Activated CD8-positive, alpha-beta T cell treated with anti-CD3 and anti-CD28 coated beads for 36 hours (primary cell): ENCODE measurements around the gene CFAP221. TPM values are rescaled to one million over a fixed set of nuclear protein-coding genes. Genes with fewer than 3 reads are reported as not detected.

Experiments used
- ATAC-seq: fragments of 200-7000 bp; cut with Tn5 transposase; one replicate; pipeline ENCODE4 v1.10.0; 2021; ENCODE audit warnings: mild to moderate bottlenecking, moderate library complexity
- CTCF ChIA-PET: fragments of 350-600 bp; sonication (Branson Sonifier 250); formaldehyde crosslinking; loops from one replicate; lab custom pipeline; 2021; ENCODE audit warnings: antibody characterized with exemption; lab: Charles Lee
- POLR2A ChIA-PET: fragments of 350-600 bp; sonication (Branson Sonifier 250); formaldehyde crosslinking; loops from one replicate; lab custom pipeline; 2021; ENCODE audit warnings: antibody characterized with exemption; lab: Charles Lee
- DNase-seq: peaks from one replicate; pipeline ENCODE4 v3.0.0-alpha.2; 2020
- H3K27ac Mint-ChIP-seq: one replicate; pipeline ENCODE4 v1.8.0; 2021; ENCODE audit warnings: mild to moderate bottlenecking, mixed read lengths
- H3K27me3 Mint-ChIP-seq: one replicate; pipeline ENCODE4 v1.8.0; 2021; ENCODE audit warnings: mixed read lengths
- H3K36me3 Mint-ChIP-seq: one replicate; pipeline ENCODE4 v1.8.0; 2021; ENCODE audit warnings: low read depth, mixed read lengths
- H3K4me1 Mint-ChIP-seq: one replicate; pipeline ENCODE4 v1.8.0; 2021; ENCODE audit warnings: low read depth, mixed read lengths
- H3K4me3 Mint-ChIP-seq: one replicate; pipeline ENCODE4 v1.8.0; 2021; ENCODE audit warnings: mild to moderate bottlenecking, moderate library complexity, mixed read lengths
- H3K9me3 Mint-ChIP-seq: one replicate; pipeline ENCODE4 v1.8.0; 2021; ENCODE audit warnings: mixed read lengths
- CTCF ChIP-seq: fragments of 200-600 bp; IDR thresholded peaks from one replicate; pipeline ENCODE4 v1.8.0; 2022; ENCODE audit warnings: antibody characterized with exemption, mild to moderate bottlenecking
- intact Hi-C: fragments of 100-400 bp; cut with micrococcal nuclease; formaldehyde crosslinking; loops from one replicate; pipeline ENCODE4 v1.10.0; 2022
- total RNA-seq, 2 experiments: library from RNA; stranded (reverse); gene quantifications; one replicate each; pipeline ENCODE4 v1.2.3, GENCODE V29; 2021

CFAP221 gene
- total RNA-seq, 2 experiments from 2014 or later: not detected

DNA sequence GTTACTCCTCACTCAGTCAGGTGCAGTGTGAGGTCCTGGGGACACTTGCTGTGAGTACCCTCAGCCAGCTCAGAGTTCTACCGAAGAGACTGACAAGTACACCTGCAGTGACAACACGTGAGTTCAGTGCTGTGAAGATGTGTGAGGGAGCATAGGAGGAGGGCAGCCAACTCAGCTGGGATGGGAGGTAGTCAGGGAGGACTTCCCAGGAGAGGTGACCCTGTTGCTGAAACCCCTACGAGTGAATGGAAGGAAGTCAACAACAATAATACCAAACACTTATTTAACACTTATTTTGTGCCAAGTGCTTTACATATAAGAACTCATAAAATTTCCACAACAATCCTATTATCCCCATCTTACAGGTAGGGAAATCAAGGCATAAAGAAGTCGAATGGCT, 145.0 kb downstream of the CFAP221 start:
- ChIA-PET CTCF (no interaction called here), POLR2A (no interaction called here)
- DNase-seq (no peak), ATAC-seq (no peak)
- TF ChIP-seq CTCF: no peak
- Mint-ChIP-seq H3K36me3 (no peaks in the 10 kb centered on the region), H3K9me3 (no peaks in the 10 kb centered on the region), H3K27me3 (no peaks in the 10 kb centered on the region), H3K4me1 (peaks cover 5% of the 10 kb centered on the region), H3K27ac (no peak overlapping the region), H3K4me3 (no peak overlapping the region)
- intact Hi-C loops: no loop called here

DNA sequence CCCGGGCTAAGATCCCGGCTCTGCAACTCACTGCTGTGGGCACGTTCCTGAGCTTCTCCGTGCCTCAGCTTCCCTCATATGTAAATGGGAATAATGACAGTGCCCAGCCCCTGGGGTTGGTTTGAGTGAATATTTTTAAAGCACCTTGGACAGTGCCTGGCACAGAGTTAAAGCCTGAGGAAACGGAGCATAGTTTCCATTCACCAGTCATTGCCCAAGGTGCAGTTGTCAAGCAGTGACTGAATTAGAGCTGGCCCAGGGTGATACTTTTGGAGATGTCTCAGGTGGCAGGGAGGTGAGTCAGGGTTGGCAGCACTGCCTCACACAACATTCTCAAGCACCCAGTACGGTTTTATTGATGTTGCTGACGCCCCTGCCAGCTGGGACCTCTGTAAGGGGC, 146.9 kb downstream of the CFAP221 start:
- Mint-ChIP-seq H3K27ac (no peak overlapping the region), H3K4me1 (peaks cover 21% of the 10 kb centered on the region), H3K36me3 (no peaks in the 10 kb centered on the region), H3K27me3 (no peaks in the 10 kb centered on the region), H3K4me3 (no peak overlapping the region), H3K9me3 (no peaks in the 10 kb centered on the region)
- intact Hi-C loops: no loop called here
- DNase-seq (no peak), ATAC-seq (no peak)
- TF ChIP-seq CTCF: no peak
- CTCF ChIA-PET: interaction anchor here (1.0 to 1.4 kb wide), 2 partner anchors 12 to 484 kb away, joined by 3 to 4 read pairs; no protein-coding TSS in a partner anchor
- POLR2A ChIA-PET: no interaction called here

DNA sequence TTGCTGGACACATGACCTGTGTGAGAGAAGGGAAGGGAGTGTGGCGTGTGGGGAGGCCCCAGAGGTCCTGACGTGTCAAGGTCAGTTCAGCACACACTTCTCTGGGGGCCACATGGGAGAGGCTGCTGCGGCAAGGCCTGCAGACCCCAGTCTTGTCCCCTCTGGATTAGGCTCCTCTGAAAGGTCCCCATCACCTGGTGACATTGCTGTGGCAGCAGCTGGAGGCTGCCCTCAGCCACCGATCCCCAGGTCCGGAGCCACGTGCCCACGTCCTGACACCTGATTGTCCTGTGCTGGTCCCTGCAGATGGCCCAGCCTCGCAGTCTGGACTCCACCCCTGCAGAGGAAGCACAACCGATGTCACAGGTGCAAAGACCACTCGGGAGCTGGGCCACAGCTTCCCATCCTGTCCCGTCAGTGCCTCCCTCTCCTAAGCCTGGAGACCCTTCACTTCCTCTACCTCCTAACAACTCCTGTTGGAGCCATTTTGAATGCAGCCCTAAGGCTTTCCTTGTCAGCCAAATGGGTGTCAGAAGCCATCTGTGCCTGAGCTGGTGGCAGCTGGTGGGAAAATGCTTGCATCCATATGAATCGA, 147.5 kb downstream of the CFAP221 start:
- no peak for TF ChIP-seq CTCF
- H3K36me3 Mint-ChIP-seq: no peaks in the 10 kb centered on the region
- H3K9me3 Mint-ChIP-seq: no peaks in the 10 kb centered on the region
- ATAC-seq: no peak
- CTCF ChIA-PET: interaction anchor here (1.3 to 1.4 kb wide), 2 partner anchors 11 kb away, joined by 4 to 7 read pairs; no protein-coding TSS in a partner anchor
- no peak overlapping the region for H3K27ac Mint-ChIP-seq
- DNase-seq: no peak
- H3K27me3 Mint-ChIP-seq: no peaks in the 10 kb centered on the region
- peaks cover 25% of the 10 kb centered on the region for H3K4me1 Mint-ChIP-seq
- intact Hi-C loops: no loop called here
- POLR2A ChIA-PET: interaction anchor here (1.0 kb wide), 1 partner anchor 11 kb away, joined by 4 read pairs; no protein-coding TSS in a partner anchor
- H3K4me3 Mint-ChIP-seq: no peak overlapping the region

GRCh38 chr2:119692310-119692709, 148.1 kb downstream of the CFAP221 start:
- Mint-ChIP-seq H3K4me3 (no peak overlapping the region), H3K36me3 (no peaks in the 10 kb centered on the region), H3K27ac (no peak overlapping the region), H3K4me1 (peaks cover 31% of the 10 kb centered on the region), H3K27me3 (no peaks in the 10 kb centered on the region), H3K9me3 (no peaks in the 10 kb centered on the region)
- intact Hi-C loops: no loop called here
- no peak for ATAC-seq
- DNase-seq: no peak
- POLR2A ChIA-PET: interaction anchor here (1.0 kb wide), 1 partner anchor 11 kb away, joined by 4 read pairs; no protein-coding TSS in a partner anchor
- no peak for TF ChIP-seq CTCF
- CTCF ChIA-PET: interaction anchor here (1.3 kb wide), 1 partner anchor 11 kb away, joined by 7 read pairs; no protein-coding TSS in a partner anchor

- Mint-ChIP-seq H3K9me3 (no peaks in the 10 kb centered on the region), H3K36me3 (no peaks in the 10 kb centered on the region), H3K4me1 (peaks cover 37% of the 10 kb centered on the region), H3K4me3 (no peak overlapping the region), H3K27me3 (no peaks in the 10 kb centered on the region), H3K27ac (no peak overlapping the region)
- no peak for ATAC-seq
- ChIA-PET POLR2A (no interaction called here), CTCF (interaction anchor here (1.3 kb wide), 1 partner anchor 10 kb away, joined by 7 read pairs; no protein-coding TSS in a partner anchor)
- TF ChIP-seq CTCF: no peak
- intact Hi-C loops: no loop called here
- no peak for DNase-seq
Observed at GRCh38 chr2:119692954-119693353, 148.7 kb downstream of the CFAP221 start.
